HEK293 (cell line): ENCODE results near the gene KANSL1.

Experiments
- CTCF ChIA-PET: fragments of 350-600 bp; formaldehyde crosslinking; extraction: SDS; loops from one replicate; lab custom pipeline; 2021; ENCODE audit warnings: antibody characterized with exemption; lab: Yijun Ruan, JAX
- POLR2A ChIA-PET: fragments of 300-600 bp; formaldehyde crosslinking; extraction: SDS; loops from one replicate; lab custom pipeline; 2020; ENCODE audit warnings: antibody characterized with exemption, inconsistent platforms; lab: Yijun Ruan, JAX
- H3K27ac ChIP-seq: fragments of 200-500 bp; sonication (Bioruptor generic); 2 replicates; pipeline ENCODE4 v1.5.1; 2014; ENCODE audit warnings: low read depth, low read length, control low read depth, inconsistent platforms; ENCODE audit errors: extremely low read depth
- H3K36me3 ChIP-seq, 2 experiments: fragments of 200-500 bp in 1 of 2; sonication (Bioruptor generic) in 1 of 2; 1 replicate in 1 of 2; 2 replicates in 1 of 2; pipeline ENCODE4 v1.5.1; 2014 to 2017; ENCODE audit warnings: inconsistent platforms in 2 of 2, low read length in 2 of 2; ENCODE audit not compliant: control insufficient read depth in 2 of 2, insufficient read depth in 1 of 2
- H3K4me1 ChIP-seq: fragments of 200-500 bp; sonication (Bioruptor generic); 2 replicates; pipeline ENCODE4 v1.5.1; 2014; ENCODE audit warnings: mild to moderate bottlenecking, low read length, inconsistent platforms; ENCODE audit not compliant: control insufficient read depth, insufficient read depth
- H3K4me3 ChIP-seq: 2 replicates; pipeline ENCODE4 v1.5.1; 2011; ENCODE audit warnings: low read depth, mild to moderate bottlenecking, control low read depth, low read length, moderate library complexity
- H3K9me3 ChIP-seq: fragments of 200-500 bp; sonication (Bioruptor generic); 2 replicates; pipeline ENCODE4 v1.5.1; 2014; ENCODE audit warnings: low read depth, low read length, inconsistent platforms; ENCODE audit not compliant: control insufficient read depth, insufficient read depth
- HOXC10 ChIP-seq: sonication (generic); formaldehyde crosslinking; IDR thresholded peaks from 2 replicates; pipeline ENCODE4 v1.8.1; 2023; ENCODE audit warnings: mild to moderate bottlenecking, missing genetic modification reagents
- INSM2 ChIP-seq: fragments of 450-650 bp; formaldehyde crosslinking; IDR thresholded peaks from 2 replicates; pipeline ENCODE4 v1.5.1; 2016; ENCODE audit warnings: missing biosample characterization, missing genetic modification characterization
- KLF16 ChIP-seq: fragments of 450-650 bp; formaldehyde crosslinking; IDR thresholded peaks from 2 replicates; pipeline ENCODE4 v1.5.1; 2017; ENCODE audit warnings: missing biosample characterization, missing genetic modification characterization
- REPIN1 ChIP-seq: fragments of 450-650 bp; formaldehyde crosslinking; IDR thresholded peaks from 2 replicates; pipeline ENCODE4 v1.5.1; 2017; ENCODE audit warnings: missing biosample characterization, missing genetic modification characterization, low read depth
- SETDB1 ChIP-seq: IDR thresholded peaks from one replicate; pipeline ENCODE4 v1.6.1; 2017; ENCODE audit warnings: mild to moderate bottlenecking, low read length, moderate library complexity, mixed read lengths; ENCODE audit not compliant: insufficient read length
- TCF7L2 ChIP-seq: IDR thresholded peaks from 2 replicates; pipeline ENCODE4 v1.6.1; 2011; ENCODE audit warnings: low read depth, mild to moderate bottlenecking, inconsistent platforms, low read length, moderate library complexity, borderline replicate concordance
- ZNF211 ChIP-seq: fragments of 450-650 bp; formaldehyde crosslinking; IDR thresholded peaks from 2 replicates; pipeline ENCODE4 v1.5.1; 2016; ENCODE audit warnings: low read depth, missing biosample characterization, missing genetic modification characterization
- ZNF248 ChIP-seq: fragments of 450-650 bp; formaldehyde crosslinking; IDR thresholded peaks from 2 replicates; pipeline ENCODE4 v1.5.1; 2017; ENCODE audit warnings: missing biosample characterization, missing genetic modification characterization
- ZNF341 ChIP-seq: fragments of 450-650 bp; formaldehyde crosslinking; IDR thresholded peaks from 2 replicates; pipeline ENCODE4; 2016; ENCODE audit warnings: low read depth, missing biosample characterization, missing genetic modification characterization
- ZNF362 ChIP-seq: fragments of 450-650 bp; formaldehyde crosslinking; IDR thresholded peaks from 2 replicates; pipeline ENCODE4 v1.5.1; 2016; ENCODE audit warnings: missing biosample characterization, missing genetic modification characterization
- ZNF473 ChIP-seq: fragments of 450-650 bp; formaldehyde crosslinking; IDR thresholded peaks from 2 replicates; pipeline ENCODE4 v1.5.1; 2017; ENCODE audit warnings: missing biosample characterization, missing genetic modification characterization
- ZNF510 ChIP-seq: fragments of 450-650 bp; formaldehyde crosslinking; IDR thresholded peaks from 2 replicates; pipeline ENCODE4 v1.5.1; 2018; ENCODE audit warnings: mild to moderate bottlenecking, missing genetic modification characterization, missing biosample characterization; ENCODE audit not compliant: insufficient replicate concordance
- ZNF514 ChIP-seq: fragments of 450-650 bp; formaldehyde crosslinking; IDR thresholded peaks from 2 replicates; pipeline ENCODE4 v1.5.1; 2016; ENCODE audit warnings: missing biosample characterization, missing genetic modification characterization
- ZNF585B ChIP-seq: fragments of 450-650 bp; formaldehyde crosslinking; IDR thresholded peaks from 2 replicates; pipeline ENCODE4 v1.5.1; 2016; ENCODE audit warnings: missing biosample characterization, missing genetic modification characterization
- TF ChIP-seq, protein P1 (sequence below): fragments of 450-650 bp; formaldehyde crosslinking; conservative IDR thresholded peaks from 2 replicates; pipeline ENCODE4 v1.5.1; 2016; ENCODE audit warnings: low read depth, missing biosample characterization, missing genetic modification characterization
- TF ChIP-seq, protein P2 (sequence below): fragments of 450-650 bp; formaldehyde crosslinking; IDR thresholded peaks from 2 replicates; pipeline ENCODE4 v1.5.1; 2016; ENCODE audit warnings: missing biosample characterization, missing genetic modification characterization
- TF ChIP-seq, protein P3 (sequence below): fragments of 450-650 bp; formaldehyde crosslinking; IDR thresholded peaks from 2 replicates; pipeline ENCODE4 v1.5.1; 2016; ENCODE audit warnings: missing biosample characterization, missing genetic modification characterization
- TF ChIP-seq, protein P4 (sequence below): fragments of 450-650 bp; formaldehyde crosslinking; IDR thresholded peaks from 2 replicates; pipeline ENCODE4 v1.5.1; 2017; ENCODE audit warnings: missing biosample characterization, missing genetic modification characterization

The KANSL1 gene

DNA sequence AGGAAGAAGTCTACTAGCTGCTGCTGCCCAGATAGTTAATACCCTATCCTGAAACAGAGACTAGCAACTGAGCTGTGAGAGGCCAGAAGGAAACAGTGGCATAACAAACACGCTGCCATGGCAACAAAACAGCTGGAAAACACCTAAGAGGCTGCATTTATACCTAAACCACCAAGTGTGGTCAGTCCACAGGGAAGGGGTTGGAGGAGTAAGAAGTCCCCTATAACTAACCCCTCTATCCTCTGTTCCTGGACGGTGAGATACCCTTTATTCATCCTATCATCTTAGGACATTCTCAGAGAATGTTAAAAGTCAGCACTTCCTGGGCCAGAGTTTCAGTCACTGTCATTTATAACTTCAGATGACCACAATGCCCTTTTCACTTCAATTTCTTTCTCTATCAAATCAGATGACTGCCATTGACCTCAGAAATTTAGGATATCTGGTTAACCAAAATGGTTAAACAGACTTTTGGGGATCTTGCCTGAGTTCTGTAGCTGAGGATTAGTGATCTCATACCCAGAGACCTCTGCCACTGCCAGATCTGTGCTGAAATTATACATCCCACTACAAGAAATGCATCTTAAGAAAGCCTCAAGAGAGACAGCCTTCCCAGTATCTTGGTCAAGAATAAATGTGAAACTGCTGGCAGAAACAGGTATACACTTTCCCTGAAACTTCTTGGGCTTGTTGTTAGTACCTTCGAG, 158.0 kb downstream of the KANSL1 start:
- TF ChIP-seq ZNF211 (tag by site-specific recombination) (no peak), TCF7L2 (no peak), REPIN1 (tag by site-specific recombination) (no peak), ZNF514 (tag by site-specific recombination) (no peak), ZNF248 (no peak), SETDB1 (no peak), ZNF585B (tag by site-specific recombination) (no peak), INSM2 (no peak), ZNF473 (tag by site-specific recombination) (no peak), KLF16 (tag by site-specific recombination) (no peak), HOXC10 (CRISPR knock-in tag) (no peak), ZNF362 (tag by site-specific recombination) (no peak), ZNF341 (tag by site-specific recombination) (no peak), ZNF510 (tag by site-specific recombination) (no peak)
- TF ChIP-seq, protein P1, sequence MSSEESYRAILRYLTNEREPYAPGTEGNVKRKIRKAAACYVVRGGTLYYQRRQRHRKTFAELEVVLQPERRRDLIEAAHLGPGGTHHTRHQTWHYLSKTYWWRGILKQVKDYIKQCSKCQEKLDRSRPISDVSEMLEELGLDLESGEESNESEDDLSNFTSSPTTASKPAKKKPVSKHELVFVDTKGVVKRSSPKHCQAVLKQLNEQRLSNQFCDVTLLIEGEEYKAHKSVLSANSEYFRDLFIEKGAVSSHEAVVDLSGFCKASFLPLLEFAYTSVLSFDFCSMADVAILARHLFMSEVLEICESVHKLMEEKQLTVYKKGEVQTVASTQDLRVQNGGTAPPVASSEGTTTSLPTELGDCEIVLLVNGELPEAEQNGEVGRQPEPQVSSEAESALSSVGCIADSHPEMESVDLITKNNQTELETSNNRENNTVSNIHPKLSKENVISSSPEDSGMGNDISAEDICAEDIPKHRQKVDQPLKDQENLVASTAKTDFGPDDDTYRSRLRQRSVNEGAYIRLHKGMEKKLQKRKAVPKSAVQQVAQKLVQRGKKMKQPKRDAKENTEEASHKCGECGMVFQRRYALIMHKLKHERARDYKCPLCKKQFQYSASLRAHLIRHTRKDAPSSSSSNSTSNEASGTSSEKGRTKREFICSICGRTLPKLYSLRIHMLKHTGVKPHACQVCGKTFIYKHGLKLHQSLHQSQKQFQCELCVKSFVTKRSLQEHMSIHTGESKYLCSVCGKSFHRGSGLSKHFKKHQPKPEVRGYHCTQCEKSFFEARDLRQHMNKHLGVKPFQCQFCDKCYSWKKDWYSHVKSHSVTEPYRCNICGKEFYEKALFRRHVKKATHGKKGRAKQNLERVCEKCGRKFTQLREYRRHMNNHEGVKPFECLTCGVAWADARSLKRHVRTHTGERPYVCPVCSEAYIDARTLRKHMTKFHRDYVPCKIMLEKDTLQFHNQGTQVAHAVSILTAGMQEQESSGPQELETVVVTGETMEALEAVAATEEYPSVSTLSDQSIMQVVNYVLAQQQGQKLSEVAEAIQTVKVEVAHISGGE (tag by site-specific recombination) = no peak
- TF ChIP-seq, protein P2, sequence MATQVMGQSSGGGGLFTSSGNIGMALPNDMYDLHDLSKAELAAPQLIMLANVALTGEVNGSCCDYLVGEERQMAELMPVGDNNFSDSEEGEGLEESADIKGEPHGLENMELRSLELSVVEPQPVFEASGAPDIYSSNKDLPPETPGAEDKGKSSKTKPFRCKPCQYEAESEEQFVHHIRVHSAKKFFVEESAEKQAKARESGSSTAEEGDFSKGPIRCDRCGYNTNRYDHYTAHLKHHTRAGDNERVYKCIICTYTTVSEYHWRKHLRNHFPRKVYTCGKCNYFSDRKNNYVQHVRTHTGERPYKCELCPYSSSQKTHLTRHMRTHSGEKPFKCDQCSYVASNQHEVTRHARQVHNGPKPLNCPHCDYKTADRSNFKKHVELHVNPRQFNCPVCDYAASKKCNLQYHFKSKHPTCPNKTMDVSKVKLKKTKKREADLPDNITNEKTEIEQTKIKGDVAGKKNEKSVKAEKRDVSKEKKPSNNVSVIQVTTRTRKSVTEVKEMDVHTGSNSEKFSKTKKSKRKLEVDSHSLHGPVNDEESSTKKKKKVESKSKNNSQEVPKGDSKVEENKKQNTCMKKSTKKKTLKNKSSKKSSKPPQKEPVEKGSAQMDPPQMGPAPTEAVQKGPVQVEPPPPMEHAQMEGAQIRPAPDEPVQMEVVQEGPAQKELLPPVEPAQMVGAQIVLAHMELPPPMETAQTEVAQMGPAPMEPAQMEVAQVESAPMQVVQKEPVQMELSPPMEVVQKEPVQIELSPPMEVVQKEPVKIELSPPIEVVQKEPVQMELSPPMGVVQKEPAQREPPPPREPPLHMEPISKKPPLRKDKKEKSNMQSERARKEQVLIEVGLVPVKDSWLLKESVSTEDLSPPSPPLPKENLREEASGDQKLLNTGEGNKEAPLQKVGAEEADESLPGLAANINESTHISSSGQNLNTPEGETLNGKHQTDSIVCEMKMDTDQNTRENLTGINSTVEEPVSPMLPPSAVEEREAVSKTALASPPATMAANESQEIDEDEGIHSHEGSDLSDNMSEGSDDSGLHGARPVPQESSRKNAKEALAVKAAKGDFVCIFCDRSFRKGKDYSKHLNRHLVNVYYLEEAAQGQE (tag by site-specific recombination) = no peak
- TF ChIP-seq, protein P3, sequence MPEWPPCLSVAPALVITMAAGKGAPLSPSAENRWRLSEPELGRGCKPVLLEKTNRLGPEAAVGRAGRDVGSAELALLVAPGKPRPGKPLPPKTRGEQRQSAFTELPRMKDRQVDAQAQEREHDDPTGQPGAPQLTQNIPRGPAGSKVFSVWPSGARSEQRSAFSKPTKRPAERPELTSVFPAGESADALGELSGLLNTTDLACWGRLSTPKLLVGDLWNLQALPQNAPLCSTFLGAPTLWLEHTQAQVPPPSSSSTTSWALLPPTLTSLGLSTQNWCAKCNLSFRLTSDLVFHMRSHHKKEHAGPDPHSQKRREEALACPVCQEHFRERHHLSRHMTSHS = no peak
- TF ChIP-seq, protein P4, sequence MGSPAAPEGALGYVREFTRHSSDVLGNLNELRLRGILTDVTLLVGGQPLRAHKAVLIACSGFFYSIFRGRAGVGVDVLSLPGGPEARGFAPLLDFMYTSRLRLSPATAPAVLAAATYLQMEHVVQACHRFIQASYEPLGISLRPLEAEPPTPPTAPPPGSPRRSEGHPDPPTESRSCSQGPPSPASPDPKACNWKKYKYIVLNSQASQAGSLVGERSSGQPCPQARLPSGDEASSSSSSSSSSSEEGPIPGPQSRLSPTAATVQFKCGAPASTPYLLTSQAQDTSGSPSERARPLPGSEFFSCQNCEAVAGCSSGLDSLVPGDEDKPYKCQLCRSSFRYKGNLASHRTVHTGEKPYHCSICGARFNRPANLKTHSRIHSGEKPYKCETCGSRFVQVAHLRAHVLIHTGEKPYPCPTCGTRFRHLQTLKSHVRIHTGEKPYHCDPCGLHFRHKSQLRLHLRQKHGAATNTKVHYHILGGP (tag by site-specific recombination) = no peak
- CTCF ChIA-PET = interaction anchor here (0.7 to 4.9 kb wide), 4 partner anchors 9 to 34 kb away, joined by 3 to 39 read pairs (median 6); no protein-coding TSS in a partner anchor
- peaks cover 69 to 100% of the 10 kb centered on the region in 2 experiments for H3K36me3 ChIP-seq
- POLR2A ChIA-PET = no interaction called here
- H3K27ac ChIP-seq = no peak overlapping the region
- no peaks in the 10 kb centered on the region for H3K9me3 ChIP-seq
- H3K4me3 ChIP-seq = no peak overlapping the region
- no peaks in the 10 kb centered on the region for H3K4me1 ChIP-seq
